Measurements from ENCODE around the gene ARHGEF38. TPM values are rescaled to one million over a fixed set of nuclear protein-coding genes. Genes with fewer than 3 reads are reported as not detected.

Gene ARHGEF38
- total RNA-seq, 1 donor from 2014 or later = not detected

GRCh38 chr4:105627620-105628019 lies 75.2 kb downstream of the ARHGEF38 start:
- Mint-ChIP-seq H3K27ac (ENCODE audit: unreplicated experiment) (no peak overlapping the region), H3K36me3 (ENCODE audit: low read depth, unreplicated experiment) (no peaks in the 10 kb centered on the region), H3K4me1 (ENCODE audit: low read depth, unreplicated experiment) (peaks cover 9% of the 10 kb centered on the region), H3K27me3 (ENCODE audit: low read depth, unreplicated experiment) (peaks cover 3% of the 10 kb centered on the region), H3K4me3 (ENCODE audit: unreplicated experiment) (no peak overlapping the region), H3K9me3 (ENCODE audit: unreplicated experiment) (no peaks in the 10 kb centered on the region)
- no peak overlapping the region for H3K4me2 ChIP-seq (ENCODE audit: low read length)
- no peaks in the 10 kb centered on the region for H3K36me3 ChIP-seq (ENCODE audit: insufficient read depth, low read length)
- no peak overlapping the region for H3K9ac ChIP-seq (ENCODE audit: low read length)
- H3K4me1 ChIP-seq (ENCODE audit: insufficient read depth, low read length) = peaks cover 16% of the 10 kb centered on the region
- H3K9me3 ChIP-seq (ENCODE audit: insufficient read depth, low read depth, low read length) = no peaks in the 10 kb centered on the region
- H3K79me2 ChIP-seq (ENCODE audit: insufficient read depth, low read length) = no peaks in the 10 kb centered on the region
- DNase-seq (ENCODE audit: low read depth) (no peak), FAIRE-seq (no peak)
- no peak overlapping the region for H3K4me3 ChIP-seq (ENCODE audit: insufficient read depth, low read depth, low read length)
- TF ChIP-seq EZH2 (IDR thresholded peaks at IDR 0.05; ENCODE audit: insufficient read depth, low read length) (no peak), CTCF (IDR thresholded peaks at IDR 0.05; ENCODE audit: insufficient read depth, low read depth, low read length) (no peak)
- H2AFZ ChIP-seq (ENCODE audit: low read depth, low read length) = no peak overlapping the region
- no peak overlapping the region for H3K27ac ChIP-seq (ENCODE audit: low read depth, low read length)
- H3K27me3 ChIP-seq (ENCODE audit: insufficient read depth, low read length) = no peaks in the 10 kb centered on the region
- no peaks in the 10 kb centered on the region for H4K20me1 ChIP-seq (ENCODE audit: insufficient read depth, low read length)

GRCh38 chr4:105630670-105631655 lies 78.5 kb downstream of the ARHGEF38 start:
- FAIRE-seq = no peak
- no peak overlapping the region for H2AFZ ChIP-seq (ENCODE audit: low read depth, low read length)
- H3K9me3 Mint-ChIP-seq (ENCODE audit: unreplicated experiment) = no peaks in the 10 kb centered on the region

More at GRCh38 chr4:105630670-105631655, 78.5 kb downstream of the ARHGEF38 start:
- peaks cover 8% of the 10 kb centered on the region for H3K4me1 Mint-ChIP-seq (ENCODE audit: low read depth, unreplicated experiment)
- H3K4me2 ChIP-seq (ENCODE audit: low read length) = no peak overlapping the region
- no peaks in the 10 kb centered on the region for H3K36me3 ChIP-seq (ENCODE audit: insufficient read depth, low read length)
- H3K9ac ChIP-seq (ENCODE audit: low read length) = no peak overlapping the region
- H3K4me3 ChIP-seq (ENCODE audit: insufficient read depth, low read depth, low read length) = no peak overlapping the region
- no peak overlapping the region for H3K4me3 Mint-ChIP-seq (ENCODE audit: unreplicated experiment)
- no peaks in the 10 kb centered on the region for H3K79me2 ChIP-seq (ENCODE audit: insufficient read depth, low read length)
- H3K36me3 Mint-ChIP-seq (ENCODE audit: low read depth, unreplicated experiment) = no peaks in the 10 kb centered on the region
- TF ChIP-seq CTCF (IDR thresholded peaks at IDR 0.05; ENCODE audit: insufficient read depth, low read depth, low read length) (no peak), EZH2 (IDR thresholded peaks at IDR 0.05; ENCODE audit: insufficient read depth, low read length) (no peak)
- no peak overlapping the region for H3K27ac Mint-ChIP-seq (ENCODE audit: unreplicated experiment)
- DNase-seq (ENCODE audit: low read depth) = no peak
- peaks cover 3% of the 10 kb centered on the region for H3K27me3 Mint-ChIP-seq (ENCODE audit: low read depth, unreplicated experiment)
- no peak overlapping the region for H3K27ac ChIP-seq (ENCODE audit: low read depth, low read length)
- H3K27me3 ChIP-seq (ENCODE audit: insufficient read depth, low read length) = no peaks in the 10 kb centered on the region
- no peaks in the 10 kb centered on the region for H3K9me3 ChIP-seq (ENCODE audit: insufficient read depth, low read depth, low read length)
- no peaks in the 10 kb centered on the region for H4K20me1 ChIP-seq (ENCODE audit: insufficient read depth, low read length)
- H3K4me1 ChIP-seq (ENCODE audit: insufficient read depth, low read length) = no peaks in the 10 kb centered on the region

Data from astrocyte (in vitro differentiated cells and primary cell).